GM18870 (cell line): ENCODE results near the gene POC1B.

ENCODE experiments used
- ATAC-seq: cut with Tn5 transposase; IDR thresholded peaks from one replicate; pipeline ENCODE4 v1.9.1; 2021; ENCODE audit warnings: moderate library complexity; ENCODE audit not compliant: unreplicated experiment

Gene POC1B

DNA sequence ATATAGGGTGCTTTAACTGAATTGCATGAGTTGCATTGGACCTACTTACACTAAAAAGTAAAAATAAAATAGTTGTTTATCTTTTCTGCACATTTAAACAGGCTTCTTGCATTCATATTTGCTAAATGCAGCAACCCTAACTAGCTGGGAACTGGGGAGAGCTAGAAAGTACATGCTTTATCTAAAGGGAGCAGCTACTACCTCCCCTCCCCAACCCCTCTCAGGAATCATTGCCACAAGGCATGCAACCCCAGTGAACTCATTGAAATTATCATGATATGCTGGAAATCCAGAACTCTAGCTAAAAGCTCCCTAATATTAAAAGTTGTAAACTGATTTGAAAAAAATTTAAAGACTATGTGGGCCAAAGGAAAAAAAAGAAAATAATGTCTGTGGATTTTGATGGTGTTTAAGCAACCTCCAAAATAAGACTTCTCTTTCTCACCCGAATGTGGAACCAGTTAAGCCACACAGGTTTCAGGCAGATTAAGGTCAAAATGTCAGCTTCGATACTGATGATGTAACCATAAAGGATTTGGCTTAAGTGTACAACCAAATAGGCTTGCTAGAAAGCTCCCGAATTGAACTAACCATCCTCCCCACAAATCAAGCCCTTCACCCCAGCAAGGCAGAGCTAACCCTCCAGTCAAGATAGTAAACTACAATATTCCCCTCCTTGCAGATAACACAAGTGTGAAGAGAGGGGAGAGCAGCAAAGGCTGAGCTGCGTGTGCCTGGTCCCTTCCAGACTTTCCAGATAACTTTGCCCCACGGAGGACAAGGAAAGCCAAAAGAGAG is 13.8 kb upstream of the POC1B start:
- no peak for ATAC-seq

DNA sequence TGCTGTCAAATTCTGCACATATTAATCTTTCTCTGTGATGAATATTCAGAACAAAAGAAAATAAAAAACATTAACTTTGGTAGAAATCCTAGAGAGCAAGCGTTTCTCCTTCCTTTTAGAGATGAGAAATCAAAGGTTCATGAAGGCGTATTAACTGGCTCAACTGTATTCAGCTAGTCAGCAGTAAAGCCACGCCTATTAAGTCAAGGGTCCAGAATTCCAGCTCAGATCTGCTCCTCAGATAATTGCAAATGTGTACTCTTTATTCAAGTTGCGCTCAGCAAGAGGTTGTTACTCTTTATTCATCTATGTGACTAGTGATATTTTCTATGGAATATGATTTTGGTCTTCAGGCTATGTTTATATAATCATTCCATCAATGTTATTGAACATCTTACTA is 13.1 kb upstream of the POC1B start:
- no peak for ATAC-seq

DNA sequence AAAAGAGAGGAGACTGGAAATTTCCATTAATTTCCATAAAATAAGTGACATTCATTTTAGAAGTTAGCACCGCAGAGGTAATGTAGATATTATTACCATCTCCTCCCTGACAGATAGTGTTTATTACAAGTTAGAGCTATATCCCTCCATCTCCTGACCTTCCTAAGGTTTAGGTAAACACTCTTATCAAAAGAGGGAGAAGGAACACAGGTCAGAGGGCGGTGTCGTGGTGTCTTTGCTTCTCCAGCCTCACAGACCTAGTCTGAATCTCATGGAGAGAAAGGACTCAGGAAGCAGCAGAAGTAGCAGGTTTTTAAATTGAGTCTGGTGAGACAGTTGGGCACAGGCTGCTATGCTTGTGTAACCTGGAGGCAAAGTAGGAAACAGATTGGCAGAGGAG is 11.5 kb upstream of the POC1B start:
- ATAC-seq, result no peak

- peak; percentile 39 for ATAC-seq
Observed at GRCh38 chr12:89529738-89530137, 3.9 kb upstream of the POC1B start.

- ATAC-seq, result no peak
Observed at GRCh38 chr12:89528434-89528833, 2.6 kb upstream of the POC1B start.

GRCh38 chr12:89525305-89525823 is 483 bp downstream of the POC1B start:
- peak; percentile 23 for ATAC-seq

- ATAC-seq, result peak; percentile 70
Observed at GRCh38 chr12:89524541-89525304, 1.1 kb downstream of the POC1B start, which contains the start of gene GALNT4. Gene GALNT4 (minus strand): TSS chr12:89524796. CDS start chr12:89524549, 247 bp downstream.

DNA sequence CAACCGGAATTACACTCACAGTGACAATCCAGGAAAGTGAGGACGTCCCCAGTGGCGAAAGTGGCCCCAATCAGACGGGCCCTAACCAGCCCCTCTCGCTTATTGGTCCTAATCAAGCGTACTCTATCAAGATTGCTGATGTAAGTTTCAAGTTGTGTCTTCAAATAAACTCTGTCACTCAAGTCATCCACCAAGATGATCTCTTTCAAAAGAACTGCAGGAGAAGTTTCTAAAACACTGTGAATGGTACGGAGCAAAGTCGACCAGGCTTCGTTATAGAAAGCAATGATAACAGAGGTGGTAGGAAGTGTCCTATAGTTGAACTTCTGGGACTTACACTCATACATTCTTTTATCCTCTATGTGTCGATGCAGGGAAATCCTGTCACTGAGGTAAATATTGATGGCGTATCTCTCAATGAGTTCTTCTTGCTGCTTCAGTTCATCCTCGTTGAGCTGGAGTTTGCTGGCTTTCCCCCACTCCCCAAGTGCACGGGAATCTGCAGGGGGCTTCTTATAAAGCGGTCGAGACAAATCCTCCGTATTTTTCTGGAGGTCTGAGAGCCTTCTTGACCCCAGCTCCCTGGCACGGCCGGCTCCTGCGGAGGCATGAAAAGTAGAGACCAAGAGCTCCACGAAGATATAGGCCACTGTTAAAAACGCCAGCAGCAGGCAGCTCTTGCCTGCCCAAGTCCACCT is 1.9 kb downstream of the POC1B start:
- no peak for ATAC-seq

- no peak for ATAC-seq
Observed at GRCh38 chr12:89523393-89523792, 2.5 kb downstream of the POC1B start.

DNA sequence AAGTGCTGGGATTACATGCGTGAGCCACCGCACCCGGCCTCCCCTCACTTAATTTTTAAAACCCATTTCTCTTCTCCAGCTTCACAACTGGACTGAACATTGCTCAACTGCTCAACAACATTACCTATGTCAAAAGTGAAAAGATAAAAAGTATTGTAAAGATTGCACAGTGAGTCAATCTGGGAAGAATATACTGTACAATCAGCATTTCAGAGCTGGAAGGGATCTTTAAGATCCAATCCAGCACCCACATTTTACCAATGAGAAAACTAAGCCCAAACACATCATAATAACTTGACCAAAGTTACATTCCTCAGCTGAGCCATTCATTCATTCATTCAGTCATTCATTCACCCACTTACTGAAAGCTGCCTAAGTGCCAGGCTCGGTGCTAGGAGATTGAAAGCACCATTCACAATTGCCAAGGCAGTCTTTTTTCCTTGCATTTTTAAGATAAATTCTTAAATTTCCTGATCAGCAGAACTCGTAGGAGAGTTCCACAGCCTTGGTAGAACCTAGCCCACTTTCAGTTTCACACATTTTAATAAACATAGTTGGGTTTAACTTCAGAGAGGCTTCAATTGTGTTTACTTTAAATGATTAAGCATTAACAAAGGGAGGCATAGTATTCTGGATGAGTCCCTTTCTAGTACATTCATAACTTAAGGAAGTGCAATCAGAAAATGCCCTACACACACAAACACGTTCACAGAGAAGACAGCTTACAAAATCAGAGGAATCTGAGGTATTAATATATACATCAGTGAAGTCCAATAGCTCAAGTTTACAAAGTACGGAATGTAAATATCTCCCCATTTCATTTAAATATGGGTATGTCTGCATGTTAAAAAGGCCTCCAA is 4.3 kb downstream of the POC1B start:
- no peak for ATAC-seq

DNA sequence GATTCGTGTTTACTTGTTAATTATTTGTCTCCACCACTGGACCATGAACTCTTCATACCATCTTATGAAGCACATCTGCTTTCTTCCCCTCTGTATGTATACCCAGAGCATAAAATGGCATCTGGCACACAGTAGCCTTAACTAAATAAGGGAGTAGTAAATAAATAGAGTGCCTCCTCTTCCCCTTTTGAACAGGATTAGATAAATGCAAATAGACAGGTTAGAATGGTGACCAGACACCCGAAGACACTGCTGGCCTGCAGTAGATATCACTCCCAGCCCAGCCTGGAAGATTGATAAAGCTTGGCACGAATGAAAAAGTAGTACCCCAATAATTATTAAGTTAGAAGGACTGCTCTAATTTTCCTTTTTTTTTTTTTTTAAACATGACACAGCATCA is 8.1 kb downstream of the POC1B start:
- no peak for ATAC-seq

GRCh38 chr12:89516633-89517032 is 9.2 kb downstream of the POC1B start:
- ATAC-seq, result no peak

GRCh38 chr12:89514751-89515150 is 11.1 kb downstream of the POC1B start:
- peak; percentile 95 for ATAC-seq

DNA sequence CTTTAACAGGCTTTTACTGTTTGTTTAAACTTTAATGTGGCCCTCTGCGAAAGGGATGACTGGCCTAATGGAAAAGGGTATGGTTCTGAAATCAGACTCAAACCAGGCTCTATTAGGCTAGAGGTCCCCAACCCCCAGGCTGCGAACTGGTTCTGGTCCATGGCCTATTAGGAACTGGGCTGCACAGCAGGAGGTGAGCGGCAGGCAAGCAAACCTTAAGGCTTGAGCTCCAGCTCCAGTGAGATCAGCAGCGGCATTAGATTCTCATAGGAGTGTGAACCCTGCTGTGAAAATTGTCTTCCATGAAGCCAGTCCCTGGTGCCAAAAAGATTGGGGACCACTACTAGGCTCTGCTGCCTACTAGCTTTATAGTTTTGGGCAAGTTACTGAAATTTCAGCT is 12.3 kb downstream of the POC1B start:
- no peak for ATAC-seq

GRCh38 chr12:89507015-89507824 is 18.6 kb downstream of the POC1B start:
- ATAC-seq, result no peak

DNA sequence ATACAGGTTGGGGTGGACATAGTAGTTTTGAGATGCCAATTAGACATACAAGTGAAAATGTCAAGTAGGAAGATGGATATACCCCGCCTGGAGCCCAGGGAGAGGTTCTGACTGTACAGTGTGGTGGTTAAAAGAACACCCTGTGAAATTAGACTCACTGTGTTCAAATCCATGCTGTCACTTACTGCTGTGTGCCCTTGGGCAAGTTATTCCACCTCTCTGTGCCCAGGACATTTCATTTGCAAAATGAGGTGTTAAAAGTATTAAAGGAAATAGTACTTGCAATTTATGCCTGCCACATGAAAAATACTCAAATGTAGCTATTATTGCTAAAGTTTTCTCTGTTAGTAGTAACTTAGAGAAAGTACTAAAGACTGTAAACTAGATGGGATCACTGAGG is 19.8 kb downstream of the POC1B start:
- no peak for ATAC-seq

- ATAC-seq, result no peak
Observed at GRCh38 chr12:89504560-89505346, 21.1 kb downstream of the POC1B start.

DNA sequence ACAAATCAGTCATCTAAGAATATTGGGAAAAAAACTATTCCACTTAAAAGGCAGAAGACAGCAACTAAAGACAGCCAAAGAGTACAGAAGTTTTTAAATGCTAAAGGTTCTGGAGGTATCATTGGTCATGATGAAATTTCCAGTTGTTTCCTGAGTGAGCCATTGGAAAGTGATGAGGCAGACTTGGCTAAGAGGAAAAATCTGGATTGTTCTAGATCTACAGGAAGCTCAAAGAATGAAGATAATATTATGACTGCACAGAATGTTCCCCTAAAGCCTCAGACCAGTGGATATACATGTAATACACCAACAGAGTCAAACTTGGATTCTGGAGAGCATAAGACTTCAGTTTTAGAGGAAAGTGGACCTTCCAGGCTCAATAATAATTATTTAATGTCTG is 24.1 kb downstream of the POC1B start:
- ATAC-seq, result no peak

GRCh38 chr12:89499857-89500256 is 26.0 kb downstream of the POC1B start:
- ATAC-seq, result no peak
